KMS-11 (cell line): ENCODE measurements around the gene RAPGEF5.

Source experiments
- H2AFZ ChIP-seq: fragments of 200-600 bp; sonication (generic); 2 replicates; pipeline ENCODE4 v1.6.1; 2016; ENCODE audit warnings: antibody characterized with exemption, mixed run types, low read depth
- H3K27ac ChIP-seq: fragments of 200-600 bp; sonication (generic); 2 replicates; pipeline ENCODE4 v1.6.1; 2016; ENCODE audit warnings: mild to moderate bottlenecking, mixed run types
- H3K27me3 ChIP-seq: fragments of 200-600 bp; sonication (generic); 2 replicates; pipeline ENCODE4 v1.6.1; 2017; ENCODE audit warnings: mild to moderate bottlenecking, low read depth, mixed run types, moderate library complexity; ENCODE audit not compliant: insufficient read depth
- H3K36me3 ChIP-seq: fragments of 200-600 bp; sonication (generic); 2 replicates; pipeline ENCODE4 v1.6.1; 2017; ENCODE audit warnings: mild to moderate bottlenecking, mixed run types; ENCODE audit not compliant: insufficient read depth
- H3K4me1 ChIP-seq: fragments of 200-600 bp; sonication (generic); 2 replicates; pipeline ENCODE4 v1.6.1; 2016; ENCODE audit warnings: mild to moderate bottlenecking, low read depth, mixed run types; ENCODE audit not compliant: poor library complexity, severe bottlenecking
- H3K4me2 ChIP-seq: fragments of 200-600 bp; sonication (generic); 2 replicates; pipeline ENCODE4 v1.7.0; 2016; ENCODE audit warnings: mild to moderate bottlenecking, mixed run types
- H3K4me3 ChIP-seq: fragments of 200-600 bp; sonication (generic); IDR thresholded peaks from 2 replicates; pipeline ENCODE4 v1.6.1; 2017; ENCODE audit warnings: low read depth, low read length, mixed read lengths; ENCODE audit not compliant: insufficient read depth
- H3K79me2 ChIP-seq: fragments of 200-600 bp; sonication (generic); 2 replicates; pipeline ENCODE4 v1.6.1; 2016; ENCODE audit warnings: low read depth, mixed run types; ENCODE audit not compliant: insufficient read depth
- H3K9ac ChIP-seq: fragments of 200-600 bp; sonication (generic); 2 replicates; pipeline ENCODE4 v1.6.1; 2016; ENCODE audit warnings: mild to moderate bottlenecking, mixed run types
- H4K20me1 ChIP-seq: fragments of 200-600 bp; sonication (generic); 2 replicates; pipeline ENCODE4 v1.6.1; 2016; ENCODE audit warnings: mild to moderate bottlenecking, mixed run types; ENCODE audit not compliant: insufficient read depth
- TF ChIP-seq, protein P1 (sequence below): fragments of 200-600 bp; sonication (generic); conservative IDR thresholded peaks from 2 replicates; pipeline ENCODE4 v1.6.1; 2017; ENCODE audit warnings: low read depth, mild to moderate bottlenecking, antibody characterized with exemption, low read length, moderate library complexity, mixed read lengths

Gene RAPGEF5

DNA sequence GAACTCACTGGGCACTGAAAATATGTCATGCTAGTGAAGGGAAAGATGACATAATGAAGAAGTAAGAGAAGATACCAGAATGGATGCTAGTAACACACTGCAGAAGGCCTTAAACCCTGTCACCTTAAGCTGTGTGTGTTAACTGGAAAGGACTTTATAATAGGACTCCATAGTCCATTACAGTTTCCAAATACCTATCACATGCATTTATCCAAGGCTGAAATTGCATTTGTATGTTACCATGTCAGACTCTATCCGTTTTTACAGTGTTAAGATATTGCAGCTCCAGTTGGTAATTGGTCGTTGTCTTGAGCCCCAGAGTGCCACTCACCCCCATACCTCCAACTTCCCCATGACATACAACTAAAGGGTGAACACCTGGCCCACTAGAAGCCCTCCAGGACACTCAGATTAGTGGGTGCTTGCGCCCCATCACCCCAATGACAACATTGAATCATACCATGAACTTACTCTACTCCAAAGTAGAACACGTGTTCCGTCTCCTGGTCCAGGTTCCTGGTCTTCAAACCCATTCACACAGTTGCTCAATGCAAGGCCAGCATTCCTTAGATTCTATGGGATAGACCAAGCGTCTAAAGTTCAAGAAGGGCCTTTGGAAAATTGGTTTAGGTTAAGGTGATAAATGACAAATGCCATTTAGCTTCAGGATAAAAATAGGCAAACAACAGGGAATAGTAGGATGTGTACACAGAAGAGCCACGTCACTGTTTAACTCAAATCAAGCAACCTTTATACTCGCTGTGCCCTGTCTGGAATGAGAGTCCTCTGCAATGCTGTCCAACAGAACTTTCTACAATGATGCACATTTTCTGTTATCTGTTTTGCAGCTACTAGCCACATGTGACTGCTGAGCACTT is 2.1 kb upstream of the RAPGEF5 start:
- no peak overlapping the region for H3K27ac ChIP-seq
- no peak overlapping the region for H3K4me3 ChIP-seq
- H3K36me3 ChIP-seq = no peaks in the 10 kb centered on the region
- TF ChIP-seq, protein P1, sequence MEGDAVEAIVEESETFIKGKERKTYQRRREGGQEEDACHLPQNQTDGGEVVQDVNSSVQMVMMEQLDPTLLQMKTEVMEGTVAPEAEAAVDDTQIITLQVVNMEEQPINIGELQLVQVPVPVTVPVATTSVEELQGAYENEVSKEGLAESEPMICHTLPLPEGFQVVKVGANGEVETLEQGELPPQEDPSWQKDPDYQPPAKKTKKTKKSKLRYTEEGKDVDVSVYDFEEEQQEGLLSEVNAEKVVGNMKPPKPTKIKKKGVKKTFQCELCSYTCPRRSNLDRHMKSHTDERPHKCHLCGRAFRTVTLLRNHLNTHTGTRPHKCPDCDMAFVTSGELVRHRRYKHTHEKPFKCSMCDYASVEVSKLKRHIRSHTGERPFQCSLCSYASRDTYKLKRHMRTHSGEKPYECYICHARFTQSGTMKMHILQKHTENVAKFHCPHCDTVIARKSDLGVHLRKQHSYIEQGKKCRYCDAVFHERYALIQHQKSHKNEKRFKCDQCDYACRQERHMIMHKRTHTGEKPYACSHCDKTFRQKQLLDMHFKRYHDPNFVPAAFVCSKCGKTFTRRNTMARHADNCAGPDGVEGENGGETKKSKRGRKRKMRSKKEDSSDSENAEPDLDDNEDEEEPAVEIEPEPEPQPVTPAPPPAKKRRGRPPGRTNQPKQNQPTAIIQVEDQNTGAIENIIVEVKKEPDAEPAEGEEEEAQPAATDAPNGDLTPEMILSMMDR = no peak
- H3K4me1 ChIP-seq = peaks cover 12% of the 10 kb centered on the region
- no peaks in the 10 kb centered on the region for H4K20me1 ChIP-seq
- no peak overlapping the region for H3K9ac ChIP-seq
- H2AFZ ChIP-seq = no peak overlapping the region
- H3K79me2 ChIP-seq = peaks cover 20% of the 10 kb centered on the region; the same call in 1 of the 2 replicates
- no peak overlapping the region for H3K4me2 ChIP-seq
- no peaks in the 10 kb centered on the region for H3K27me3 ChIP-seq

GRCh38 chr7:22357311-22358175 is 589 bp upstream of the RAPGEF5 start:
- H3K4me2 ChIP-seq = peak overlapping the region; percentile 47
- no peaks in the 10 kb centered on the region for H4K20me1 ChIP-seq
- H2AFZ ChIP-seq = no peak overlapping the region
- peaks cover 33% of the 10 kb centered on the region; the same call in 1 of the 2 replicates for H3K79me2 ChIP-seq
- H3K4me3 ChIP-seq = no peak overlapping the region
- TF ChIP-seq, protein P1 = no peak
- no peaks in the 10 kb centered on the region for H3K36me3 ChIP-seq
- no peak overlapping the region for H3K9ac ChIP-seq
- no peaks in the 10 kb centered on the region for H3K27me3 ChIP-seq
- peaks cover 13% of the 10 kb centered on the region for H3K4me1 ChIP-seq
- no peak overlapping the region for H3K27ac ChIP-seq

GRCh38 chr7:22356010-22356691 is 803 bp downstream of the RAPGEF5 start:
- Histone ChIP-seq H2AFZ (peak overlapping the region; percentile 63), H3K4me3 (no peak overlapping the region), H3K79me2 (peaks cover 41% of the 10 kb centered on the region; the same call in 1 of the 2 replicates), H3K4me2 (peak overlapping the region; percentile 86), H3K4me1 (peaks cover 27% of the 10 kb centered on the region), H3K36me3 (no peaks in the 10 kb centered on the region), H3K27me3 (no peaks in the 10 kb centered on the region), H4K20me1 (no peaks in the 10 kb centered on the region), H3K27ac (no peak overlapping the region), H3K9ac (peak overlapping the region; percentile 48; the same call in 1 of the 2 replicates)
- TF ChIP-seq, protein P1 = no peak

GRCh38 chr7:22355620-22356009 is 1.3 kb downstream of the RAPGEF5 start:
- TF ChIP-seq, protein P1 = no peak
- H3K4me2 ChIP-seq = peak overlapping the region; percentile 86
- peaks cover 32% of the 10 kb centered on the region for H3K4me1 ChIP-seq
- no peaks in the 10 kb centered on the region for H4K20me1 ChIP-seq
- H2AFZ ChIP-seq = peak overlapping the region; percentile 63
- no peaks in the 10 kb centered on the region for H3K27me3 ChIP-seq
- no peak overlapping the region for H3K27ac ChIP-seq
- H3K36me3 ChIP-seq = no peaks in the 10 kb centered on the region
- peaks cover 41% of the 10 kb centered on the region; the same call in 1 of the 2 replicates for H3K79me2 ChIP-seq
- peak overlapping the region; percentile 48; the same call in 1 of the 2 replicates for H3K9ac ChIP-seq
- H3K4me3 ChIP-seq = no peak overlapping the region
